Keratinocyte (primary cell): ENCODE results near the gene SMIM38. TPM values are rescaled to one million over a fixed set of nuclear protein-coding genes. Genes with fewer than 3 reads are reported as not detected.

Source experiments
- DNase-seq: peaks from one replicate; pipeline ENCODE4 v3.0.0-alpha.2; 2011; ENCODE audit warnings: low read depth, missing footprints, low spot score
- FAIRE-seq: peaks from 2 replicates; lab custom pipeline; 2011; peaks lifted over from hg19 to GRCh38; lab: Jason Lieb, UNC
- H2AFZ ChIP-seq: 2 replicates; pipeline ENCODE4 v1.6.0; 2012; ENCODE audit warnings: low read length, control low read depth, inconsistent platforms; ENCODE audit not compliant: control insufficient read depth
- H3K27ac ChIP-seq: 2 replicates; pipeline ENCODE4 v1.5.1; 2011; ENCODE audit warnings: low read length; ENCODE audit not compliant: control insufficient read depth, insufficient read depth
- H3K27me3 ChIP-seq: 3 replicates; pipeline ENCODE4 v1.6.0; 2011; ENCODE audit warnings: low read length; ENCODE audit not compliant: control insufficient read depth, insufficient read depth; ENCODE audit errors: extremely low read depth
- H3K36me3 ChIP-seq, 2 experiments: 2 replicates in 1 of 2; 3 replicates in 1 of 2; pipeline ENCODE4 v1.5.1; 2011; ENCODE audit warnings: low read length in 2 of 2, mild to moderate bottlenecking in 1 of 2; ENCODE audit not compliant: control insufficient read depth in 2 of 2, insufficient read depth in 2 of 2; ENCODE audit errors: extremely low read depth in 1 of 2
- H3K4me1 ChIP-seq: 3 replicates; pipeline ENCODE4 v1.5.1; 2011; ENCODE audit warnings: low read length; ENCODE audit not compliant: control insufficient read depth, insufficient read depth; ENCODE audit errors: extremely low read depth
- H3K4me2 ChIP-seq: 3 replicates; pipeline ENCODE4 v1.6.0; 2011; ENCODE audit warnings: low read depth, low read length; ENCODE audit not compliant: control insufficient read depth, insufficient read depth; ENCODE audit errors: extremely low read depth
- H3K4me3 ChIP-seq, 3 experiments: fragments of 200-600 bp in 1 of 3; sonication (generic) in 1 of 3; 2 replicates in 2 of 3; 3 replicates in 1 of 3; pipeline ENCODE4 v1.5.1; 2011 to 2016; ENCODE audit warnings: low read length in 3 of 3, mild to moderate bottlenecking in 3 of 3, control low read depth in 2 of 3, inconsistent platforms in 1 of 3, low read depth in 1 of 3, mixed read lengths in 1 of 3, mixed run types in 1 of 3, moderate library complexity in 1 of 3; ENCODE audit not compliant: control insufficient read depth in 2 of 3, insufficient read depth in 2 of 3; ENCODE audit errors: extremely low read depth in 1 of 3
- H3K79me2 ChIP-seq: 2 replicates; pipeline ENCODE4 v1.6.0; 2012; ENCODE audit warnings: low read length; ENCODE audit not compliant: control insufficient read depth, insufficient read depth
- H3K9ac ChIP-seq: 3 replicates; pipeline ENCODE4 v1.6.0; 2011; ENCODE audit warnings: low read length; ENCODE audit not compliant: control insufficient read depth, insufficient read depth; ENCODE audit errors: extremely low read depth
- H3K9me1 ChIP-seq: 3 replicates; pipeline ENCODE4 v1.6.0; 2011; ENCODE audit warnings: low read length; ENCODE audit not compliant: control insufficient read depth, insufficient read depth; ENCODE audit errors: extremely low read depth
- H3K9me3 ChIP-seq: 2 replicates; pipeline ENCODE4 v1.5.1; 2012; ENCODE audit warnings: low read depth, low read length; ENCODE audit not compliant: control insufficient read depth
- H4K20me1 ChIP-seq: 3 replicates; pipeline ENCODE4 v1.6.0; 2011; ENCODE audit warnings: low read length; ENCODE audit not compliant: control insufficient read depth, insufficient read depth; ENCODE audit errors: extremely low read depth
- CTCF ChIP-seq, 3 experiments: IDR thresholded peaks in 1 of 3; conservative IDR thresholded peaks in 1 of 3; optimal IDR thresholded peaks in 1 of 3; 2 replicates in 2 of 3; 3 replicates in 1 of 3; pipeline versions ENCODE3 to v1.5.1; 2011; ENCODE audit warnings: low read length in 3 of 3, mild to moderate bottlenecking in 3 of 3, moderate library complexity in 2 of 3, control low read depth in 1 of 3, inconsistent platforms in 1 of 3; ENCODE audit not compliant: insufficient read depth in 2 of 3; ENCODE audit errors: extremely low read depth in 1 of 3
- EZH2 ChIP-seq: IDR thresholded peaks from one replicate; pipeline ENCODE4 v1.6.1; 2012; ENCODE audit warnings: inconsistent platforms, mild to moderate bottlenecking, low read length, moderate library complexity
- dilution Hi-C: fragments of 300-500 bp; cut with MboI; formaldehyde crosslinking; loops from one replicate; pipeline ENCODE4 v1.7.0; 2020; ENCODE audit warnings: low sequenced_read_pairs; ENCODE audit not compliant: extremely low pct_ligation_motif_present
- polyA plus RNA-seq, 5 experiments: library from polyadenylated mRNA; depleted of rRNA in 3 of 5; stranded (reverse) in 3 of 5; stranded (forward) in 1 of 5; unstranded in 1 of 5; fragments of >200 nt; gene quantifications; 1 replicate in 1 of 5; 2 replicates in 3 of 5; 3 replicates in 1 of 5; pipeline versions ENCODE4 v1.2.1 to v1.2.3, GENCODE V29; 2011 to 2012; ENCODE audit warnings: missing spikeins in 2 of 5, low read depth in 1 of 5, low replicate concordance in 1 of 5

Gene SMIM38
- polyA plus RNA-seq, 1 donor (not counting 4 experiments of a cell fraction or from before 2014, with no cell fraction given) = not detected

DNA sequence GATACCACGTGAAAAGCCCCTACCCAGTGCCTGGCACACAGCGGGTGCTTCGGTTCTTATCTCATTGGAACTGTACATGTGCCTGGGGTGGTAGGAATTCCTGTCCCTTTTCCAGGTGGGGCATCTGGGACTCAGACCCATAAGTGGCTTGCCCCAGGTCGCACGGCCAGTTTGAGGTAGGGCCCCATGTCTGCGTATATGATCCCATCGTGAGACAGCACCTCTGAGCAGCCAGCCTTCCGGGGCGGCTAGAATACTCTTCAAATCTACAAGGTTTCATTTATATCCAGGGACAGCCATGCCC, 33.5 kb upstream of the SMIM38 start:
- no peak for FAIRE-seq
- TF ChIP-seq EZH2 (no peak), CTCF (optimal IDR thresholded peaks at IDR 0.05 in 1 of 3, IDR thresholded peaks at IDR 0.05 in 1 of 3, conservative IDR thresholded peaks at IDR 0.05 in 1 of 3; ENCODE audit: extremely low read depth in 1 of 3, insufficient read depth in 2 of 3, low read length in 3 of 3) (no peak)
- Histone ChIP-seq H3K4me1 (peaks cover 31% of the 10 kb centered on the region), H3K9me3 (peaks cover 4% of the 10 kb centered on the region), H3K9ac (no peak overlapping the region), H3K36me3 (no peaks in the 10 kb centered on the region), H4K20me1 (no peaks in the 10 kb centered on the region), H3K27ac (peak overlapping the region; percentile 49), H3K4me3 (no peak overlapping the region), H2AFZ (peak overlapping the region; percentile 54), H3K4me2 (peak overlapping the region; percentile 81), H3K79me2 (no peaks in the 10 kb centered on the region), H3K27me3 (no peaks in the 10 kb centered on the region), H3K9me1 (no peaks in the 10 kb centered on the region)
- dilution Hi-C loops = loop anchor here (25.0 kb wide), 1 partner anchor 115 kb away; no protein-coding TSS in a partner anchor
- peak; percentile 28 for DNase-seq

DNA sequence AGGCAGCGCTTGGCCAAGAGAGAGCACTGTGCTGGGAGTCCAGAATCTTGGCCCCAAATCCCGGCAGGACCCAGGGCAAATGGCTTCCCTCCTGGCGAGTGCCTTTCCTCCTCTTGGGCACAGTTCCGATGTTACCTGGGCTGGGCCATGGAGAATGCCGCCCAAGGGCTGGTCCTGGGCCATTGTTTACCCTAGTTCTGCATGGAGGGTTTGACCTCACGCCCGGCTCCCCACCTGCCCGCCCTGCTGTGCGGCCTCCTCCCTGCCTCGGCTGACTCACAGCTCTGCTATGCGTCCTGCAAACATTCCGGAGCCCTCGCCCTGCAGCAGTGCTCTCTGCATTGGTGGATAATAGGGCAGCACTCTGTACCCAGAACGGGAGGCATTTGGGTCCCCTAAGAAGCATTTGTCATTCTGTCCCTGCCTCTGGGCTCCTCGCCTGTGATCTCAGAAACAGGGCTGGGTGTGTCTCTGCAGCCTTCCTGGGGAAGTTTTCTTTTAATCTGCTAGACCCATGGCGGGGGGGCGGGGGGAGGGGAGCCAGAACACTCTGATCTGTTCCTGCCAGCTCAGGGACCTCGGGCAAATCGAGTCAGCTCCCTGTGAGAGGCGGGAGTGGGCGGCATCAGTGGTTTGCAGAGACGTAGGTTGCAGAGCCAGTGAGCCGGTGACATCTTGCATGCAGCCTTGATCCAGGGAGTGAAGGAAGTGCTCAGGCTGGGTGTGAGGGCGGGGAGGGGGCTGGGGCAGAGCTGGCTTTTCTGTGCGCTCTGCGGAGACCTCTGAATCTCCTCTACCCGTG, 32.9 kb upstream of the SMIM38 start:
- Histone ChIP-seq H4K20me1 (no peaks in the 10 kb centered on the region), H2AFZ (peak overlapping the region; percentile 54), H3K9me3 (peaks cover 4% of the 10 kb centered on the region), H3K36me3 (no peaks in the 10 kb centered on the region), H3K27ac (peak overlapping the region; percentile 49), H3K4me2 (peak overlapping the region; percentile 81), H3K9me1 (no peaks in the 10 kb centered on the region), H3K79me2 (no peaks in the 10 kb centered on the region), H3K4me1 (peaks cover 31% of the 10 kb centered on the region), H3K9ac (peak overlapping the region; percentile 15), H3K27me3 (no peaks in the 10 kb centered on the region), H3K4me3 (peak overlapping the region in 2 of 3 experiments; percentile 38 to 52)
- FAIRE-seq (peak; percentile 88), DNase-seq (peak; percentile 75)
- dilution Hi-C loops = loop anchor here (25.0 kb wide), 1 partner anchor 114 kb away; no protein-coding TSS in a partner anchor
- TF ChIP-seq CTCF (optimal IDR thresholded peaks at IDR 0.05 in 1 of 3, IDR thresholded peaks at IDR 0.05 in 1 of 3, conservative IDR thresholded peaks at IDR 0.05 in 1 of 3; ENCODE audit: extremely low read depth in 1 of 3, insufficient read depth in 2 of 3, low read length in 3 of 3) (no peak), EZH2 (no peak)
